HepG2 (cell line): Measurements from ENCODE around the gene NARF. TPM values are rescaled to one million over a fixed set of nuclear protein-coding genes. Genes with fewer than 3 reads are reported as not detected.

ENCODE experiments used
- ATF6 ChIP-seq: sonication (generic); formaldehyde crosslinking; conservative IDR thresholded peaks from 2 replicates; pipeline ENCODE4 v1.4.0; 2020; ENCODE audit warnings: missing genetic modification reagents
- ATF7-NPFF ChIP-seq: sonication (generic); formaldehyde crosslinking; IDR thresholded peaks from 2 replicates; pipeline ENCODE4 v1.8.1; 2023; ENCODE audit warnings: mild to moderate bottlenecking, low read depth, missing genetic modification reagents, moderate library complexity
- BCL6 ChIP-seq: IDR thresholded peaks from 2 replicates; pipeline ENCODE4 v1.6.1; 2016; ENCODE audit warnings: missing genetic modification reagents, missing compliant biosample characterization
- HIVEP1 ChIP-seq: sonication (generic); formaldehyde crosslinking; IDR thresholded peaks from 2 replicates; pipeline ENCODE4 v1.4.0; 2020; ENCODE audit warnings: mild to moderate bottlenecking, missing genetic modification reagents
- HNRNPK ChIP-seq: fragments of 200-400 bp; formaldehyde crosslinking; IDR thresholded peaks from 2 replicates; pipeline ENCODE4 v1.6.1; 2018; ENCODE audit warnings: low read length, low read depth, moderate library complexity, mild to moderate bottlenecking; ENCODE audit not compliant: poor library complexity, severe bottlenecking
- JUND ChIP-seq: sonication (generic); formaldehyde crosslinking; IDR thresholded peaks from 2 replicates; pipeline ENCODE4 v1.8.0; 2022; ENCODE audit warnings: mild to moderate bottlenecking, missing genetic modification reagents
- MIER3 ChIP-seq: IDR thresholded peaks from 2 replicates; pipeline ENCODE4 v1.6.1; 2016; ENCODE audit warnings: missing compliant biosample characterization, borderline replicate concordance
- PAWR ChIP-seq: sonication (generic); formaldehyde crosslinking; IDR thresholded peaks from 2 replicates; pipeline ENCODE4 v1.4.0; 2020; ENCODE audit warnings: missing genetic modification reagents, mild to moderate bottlenecking, borderline replicate concordance
- SNAPC2 ChIP-seq: sonication (generic); formaldehyde crosslinking; IDR thresholded peaks from 2 replicates; pipeline ENCODE4 v1.8.1; 2022; ENCODE audit warnings: mild to moderate bottlenecking, missing genetic modification reagents
- SRY ChIP-seq: sonication (generic); formaldehyde crosslinking; IDR thresholded peaks from 2 replicates; pipeline ENCODE4 v1.8.0; 2022; ENCODE audit warnings: mild to moderate bottlenecking, missing genetic modification reagents
- ZFP36L1 ChIP-seq: sonication (generic); formaldehyde crosslinking; IDR thresholded peaks from 2 replicates; pipeline ENCODE4 v1.8.0; 2022; ENCODE audit warnings: mild to moderate bottlenecking, missing genetic modification reagents, moderate library complexity
- ZFY ChIP-seq: sonication (generic); formaldehyde crosslinking; IDR thresholded peaks from 2 replicates; pipeline ENCODE4 v1.4.0; 2020; ENCODE audit warnings: missing genetic modification reagents
- ZNF136 ChIP-seq: sonication (generic); formaldehyde crosslinking; IDR thresholded peaks from 2 replicates; pipeline ENCODE4 v1.8.1; 2022; ENCODE audit warnings: low read depth, mild to moderate bottlenecking, moderate library complexity, missing genetic modification reagents
- ZNF468 ChIP-seq: sonication (generic); formaldehyde crosslinking; IDR thresholded peaks from 2 replicates; pipeline ENCODE4 v1.8.0; 2022; ENCODE audit warnings: mild to moderate bottlenecking, moderate library complexity, missing genetic modification reagents
- ZNF672 ChIP-seq: sonication (generic); formaldehyde crosslinking; IDR thresholded peaks from 2 replicates; pipeline ENCODE4 v1.8.1; 2022; ENCODE audit warnings: missing genetic modification reagents
- ZNF773 ChIP-seq: sonication (generic); formaldehyde crosslinking; IDR thresholded peaks from 2 replicates; pipeline ENCODE4 v1.4.0; 2020; ENCODE audit warnings: missing genetic modification reagents, borderline replicate concordance
- ZSCAN31 ChIP-seq: sonication (generic); formaldehyde crosslinking; IDR thresholded peaks from 2 replicates; pipeline ENCODE4 v1.5.0; 2020; ENCODE audit warnings: low read depth, mild to moderate bottlenecking, missing genetic modification reagents
- polyA plus RNA-seq, 8 experiments: library from polyadenylated mRNA; depleted of rRNA in 3 of 8; stranded (reverse) in 7 of 8; unstranded in 1 of 8; fragments of >200 nt; fragmentation: Illumina TruSeq in 4 of 8; extraction: Trizol in 4 of 8; gene quantifications; 2 replicates each; pipeline versions ENCODE4 v1.2.1 to v1.2.3, GENCODE V29; 2011 to 2016; ENCODE audit warnings: low read depth in 4 of 8, missing spikeins in 1 of 8, mixed read lengths in 1 of 8; ENCODE audit not compliant: insufficient read depth in 1 of 8
- total RNA-seq, 5 experiments: library from RNA; depleted of rRNA; stranded (reverse); fragments of >200 nt; fragmentation: Illumina TruSeq; extraction: Trizol; gene quantifications; 2 replicates each; pipeline ENCODE4 v1.2.3, GENCODE V29; 2016; ENCODE audit warnings: low read depth in 1 of 5
- TF ChIP-seq, protein P1 (sequence below): sonication (generic); formaldehyde crosslinking; IDR thresholded peaks from 2 replicates; pipeline ENCODE4 v1.5.0; 2020; ENCODE audit warnings: mild to moderate bottlenecking, missing genetic modification reagents, borderline replicate concordance
- TF ChIP-seq, protein P2 (sequence below): sonication (generic); formaldehyde crosslinking; IDR thresholded peaks from 2 replicates; pipeline ENCODE4 v1.5.1; 2020; ENCODE audit warnings: mild to moderate bottlenecking, moderate library complexity, missing genetic modification reagents
- TF ChIP-seq, protein P3 (sequence below): sonication (generic); formaldehyde crosslinking; IDR thresholded peaks from 2 replicates; pipeline ENCODE4 v1.4.0; 2020; ENCODE audit warnings: missing genetic modification reagents

The NARF gene
- total and polyA plus RNA-seq, 2 of the 13 experiments (the other 11 are each of a cell fraction or from before 2014, with no cell fraction given) = 61.1 to 144 TPM

- TF ChIP-seq HNRNPK = peak; percentile 82
- TF ChIP-seq SRY = peak; percentile 47
- 0 out of 2 replicates have a peak, but pooled peaks have one; percentile 66 for TF ChIP-seq ZNF773
- peak; percentile 68; the same call in 1 of the 2 replicates for TF ChIP-seq ATF6 (CRISPR knock-in tag)
- TF ChIP-seq PAWR (CRISPR knock-in tag) = no peak
- 0 out of 2 replicates have a peak, but pooled peaks have one; percentile 29 for TF ChIP-seq HIVEP1 (CRISPR knock-in tag)
- no peak for TF ChIP-seq ZNF672 (CRISPR knock-in tag)
- TF ChIP-seq ZNF468 (CRISPR knock-in tag) = peak; percentile 70; the same call in 1 of the 2 replicates
- TF ChIP-seq ZNF136 (CRISPR knock-in tag) = no peak
- peak; percentile 93 for TF ChIP-seq ATF7-NPFF (CRISPR knock-in tag)
- TF ChIP-seq SNAPC2 = peak; percentile 80; the same call in 1 of the 2 replicates
- peak; percentile 39 for TF ChIP-seq ZSCAN31
- peak; percentile 46 for TF ChIP-seq ZFP36L1 (CRISPR knock-in tag)
- TF ChIP-seq, protein P1, sequence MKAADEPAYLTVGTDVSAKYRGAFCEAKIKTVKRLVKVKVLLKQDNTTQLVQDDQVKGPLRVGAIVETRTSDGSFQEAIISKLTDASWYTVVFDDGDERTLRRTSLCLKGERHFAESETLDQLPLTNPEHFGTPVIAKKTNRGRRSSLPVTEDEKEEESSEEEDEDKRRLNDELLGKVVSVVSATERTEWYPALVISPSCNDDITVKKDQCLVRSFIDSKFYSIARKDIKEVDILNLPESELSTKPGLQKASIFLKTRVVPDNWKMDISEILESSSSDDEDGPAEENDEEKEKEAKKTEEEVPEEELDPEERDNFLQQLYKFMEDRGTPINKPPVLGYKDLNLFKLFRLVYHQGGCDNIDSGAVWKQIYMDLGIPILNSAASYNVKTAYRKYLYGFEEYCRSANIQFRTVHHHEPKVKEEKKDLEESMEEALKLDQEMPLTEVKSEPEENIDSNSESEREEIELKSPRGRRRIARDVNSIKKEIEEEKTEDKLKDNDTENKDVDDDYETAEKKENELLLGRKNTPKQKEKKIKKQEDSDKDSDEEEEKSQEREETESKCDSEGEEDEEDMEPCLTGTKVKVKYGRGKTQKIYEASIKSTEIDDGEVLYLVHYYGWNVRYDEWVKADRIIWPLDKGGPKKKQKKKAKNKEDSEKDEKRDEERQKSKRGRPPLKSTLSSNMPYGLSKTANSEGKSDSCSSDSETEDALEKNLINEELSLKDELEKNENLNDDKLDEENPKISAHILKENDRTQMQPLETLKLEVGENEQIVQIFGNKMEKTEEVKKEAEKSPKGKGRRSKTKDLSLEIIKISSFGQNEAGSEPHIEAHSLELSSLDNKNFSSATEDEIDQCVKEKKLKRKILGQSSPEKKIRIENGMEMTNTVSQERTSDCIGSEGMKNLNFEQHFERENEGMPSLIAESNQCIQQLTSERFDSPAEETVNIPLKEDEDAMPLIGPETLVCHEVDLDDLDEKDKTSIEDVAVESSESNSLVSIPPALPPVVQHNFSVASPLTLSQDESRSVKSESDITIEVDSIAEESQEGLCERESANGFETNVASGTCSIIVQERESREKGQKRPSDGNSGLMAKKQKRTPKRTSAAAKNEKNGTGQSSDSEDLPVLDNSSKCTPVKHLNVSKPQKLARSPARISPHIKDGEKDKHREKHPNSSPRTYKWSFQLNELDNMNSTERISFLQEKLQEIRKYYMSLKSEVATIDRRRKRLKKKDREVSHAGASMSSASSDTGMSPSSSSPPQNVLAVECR (CRISPR knock-in tag) = peak; percentile 89
- TF ChIP-seq MIER3 = no peak
- TF ChIP-seq, protein P2, sequence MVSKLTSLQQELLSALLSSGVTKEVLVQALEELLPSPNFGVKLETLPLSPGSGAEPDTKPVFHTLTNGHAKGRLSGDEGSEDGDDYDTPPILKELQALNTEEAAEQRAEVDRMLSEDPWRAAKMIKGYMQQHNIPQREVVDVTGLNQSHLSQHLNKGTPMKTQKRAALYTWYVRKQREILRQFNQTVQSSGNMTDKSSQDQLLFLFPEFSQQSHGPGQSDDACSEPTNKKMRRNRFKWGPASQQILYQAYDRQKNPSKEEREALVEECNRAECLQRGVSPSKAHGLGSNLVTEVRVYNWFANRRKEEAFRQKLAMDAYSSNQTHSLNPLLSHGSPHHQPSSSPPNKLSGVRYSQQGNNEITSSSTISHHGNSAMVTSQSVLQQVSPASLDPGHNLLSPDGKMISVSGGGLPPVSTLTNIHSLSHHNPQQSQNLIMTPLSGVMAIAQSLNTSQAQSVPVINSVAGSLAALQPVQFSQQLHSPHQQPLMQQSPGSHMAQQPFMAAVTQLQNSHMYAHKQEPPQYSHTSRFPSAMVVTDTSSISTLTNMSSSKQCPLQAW (CRISPR knock-in tag) = 0 out of 2 replicates have a peak, but pooled peaks have one; percentile 20
- TF ChIP-seq ZFY (CRISPR knock-in tag) = peak; percentile 99
- peak; percentile 16; the same call in 1 of the 2 replicates for TF ChIP-seq JUND (CRISPR knock-in tag)
- TF ChIP-seq, protein P3, sequence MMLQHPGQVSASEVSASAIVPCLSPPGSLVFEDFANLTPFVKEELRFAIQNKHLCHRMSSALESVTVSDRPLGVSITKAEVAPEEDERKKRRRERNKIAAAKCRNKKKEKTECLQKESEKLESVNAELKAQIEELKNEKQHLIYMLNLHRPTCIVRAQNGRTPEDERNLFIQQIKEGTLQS (CRISPR knock-in tag) = peak; percentile 47; the same call in 1 of the 2 replicates
- no peak for TF ChIP-seq BCL6 (CRISPR knock-in tag)
These were observed 40.2 kb upstream of the NARF start, which contains the start of the genes HEXD and OGFOD3 (continued) for GRCh38 chr17:82418001-82418986.
